Ovary (tissue), 3 donors: ENCODE data around the gene CDKAL1.

Source experiments
- EP300 ChIP-seq: sonication (generic); formaldehyde crosslinking; IDR thresholded peaks from one replicate; pipeline ENCODE4 v1.6.1; 2017; ENCODE audit warnings: antibody characterized with exemption
- POLR2A ChIP-seq: fragments of 450-650 bp; IDR thresholded peaks from one replicate; pipeline ENCODE4 v1.6.1; 2017; ENCODE audit warnings: antibody characterized with exemption, mild to moderate bottlenecking, moderate library complexity
- TF ChIP-seq, protein P1 (sequence below), 3 donors: fragments of 450-650 bp in 2 of 3; fragments of 200-600 bp in 1 of 3; IDR thresholded peaks; one replicate each; pipeline versions ENCODE4 v1.5.1 to v1.8.0; 2016 to 2022; ENCODE audit warnings: antibody characterized with exemption in 3 of 3, mild to moderate bottlenecking in 1 of 3
- donor health status: DM: no; HTN: no; CAD: no.

DNA sequence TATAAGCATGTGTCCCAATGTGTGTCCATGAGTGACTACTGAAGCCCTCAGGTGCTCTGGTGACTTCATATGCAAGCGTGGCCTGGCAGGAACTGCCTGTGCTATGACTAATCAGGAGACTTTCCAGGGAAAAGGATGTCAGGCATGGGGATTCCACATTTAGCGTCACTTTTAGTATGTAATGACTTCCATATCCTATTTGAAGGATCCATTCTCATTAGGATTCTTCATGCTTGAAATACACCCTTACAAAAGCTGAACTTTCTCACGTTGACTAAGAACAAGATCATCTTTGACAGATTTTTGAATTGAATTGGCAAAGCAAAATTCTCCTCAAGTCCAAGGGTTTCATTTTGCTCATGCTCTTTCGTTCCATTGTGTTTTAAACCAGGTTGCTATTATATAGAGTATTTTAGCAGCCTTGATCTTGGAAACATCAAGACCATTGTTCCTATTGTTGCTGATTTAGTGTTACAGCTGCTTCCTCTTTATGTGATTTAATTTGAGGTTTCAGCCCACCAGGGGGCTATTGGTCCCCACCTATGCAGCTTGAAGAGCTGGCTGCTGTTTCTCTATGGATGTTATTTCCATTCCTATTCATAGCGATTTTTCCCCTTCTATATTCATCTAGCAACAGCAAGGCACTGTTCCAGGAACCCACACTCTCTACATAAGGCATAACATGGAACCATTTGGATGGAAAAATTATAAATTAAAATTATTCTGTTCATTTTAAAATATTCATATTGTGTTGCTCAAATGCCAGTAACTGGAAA is 418.6 kb downstream of the CDKAL1 start:
- no peak for TF ChIP-seq POLR2A
- TF ChIP-seq, protein P1, sequence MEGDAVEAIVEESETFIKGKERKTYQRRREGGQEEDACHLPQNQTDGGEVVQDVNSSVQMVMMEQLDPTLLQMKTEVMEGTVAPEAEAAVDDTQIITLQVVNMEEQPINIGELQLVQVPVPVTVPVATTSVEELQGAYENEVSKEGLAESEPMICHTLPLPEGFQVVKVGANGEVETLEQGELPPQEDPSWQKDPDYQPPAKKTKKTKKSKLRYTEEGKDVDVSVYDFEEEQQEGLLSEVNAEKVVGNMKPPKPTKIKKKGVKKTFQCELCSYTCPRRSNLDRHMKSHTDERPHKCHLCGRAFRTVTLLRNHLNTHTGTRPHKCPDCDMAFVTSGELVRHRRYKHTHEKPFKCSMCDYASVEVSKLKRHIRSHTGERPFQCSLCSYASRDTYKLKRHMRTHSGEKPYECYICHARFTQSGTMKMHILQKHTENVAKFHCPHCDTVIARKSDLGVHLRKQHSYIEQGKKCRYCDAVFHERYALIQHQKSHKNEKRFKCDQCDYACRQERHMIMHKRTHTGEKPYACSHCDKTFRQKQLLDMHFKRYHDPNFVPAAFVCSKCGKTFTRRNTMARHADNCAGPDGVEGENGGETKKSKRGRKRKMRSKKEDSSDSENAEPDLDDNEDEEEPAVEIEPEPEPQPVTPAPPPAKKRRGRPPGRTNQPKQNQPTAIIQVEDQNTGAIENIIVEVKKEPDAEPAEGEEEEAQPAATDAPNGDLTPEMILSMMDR (IDR thresholded peaks at IDR 0.05) = no peak
- no peak for TF ChIP-seq EP300
